SK-N-SH (cell line): Measurements from ENCODE around the gene PRKACA. TPM values are rescaled to one million over a fixed set of nuclear protein-coding genes. Genes with fewer than 3 reads are reported as not detected.

Source experiments
- CTCF ChIA-PET: fragments of 300-600, 350-600 bp; formaldehyde crosslinking; extraction: SDS; loops from one replicate; lab custom pipeline; 2021; lab: Yijun Ruan, JAX
- POLR2A ChIA-PET: fragments of 350-600 bp; sonication (Branson Sonifier 250); formaldehyde crosslinking; extraction: SDS; loops from one replicate; lab custom pipeline; 2020; ENCODE audit warnings: antibody characterized with exemption, inconsistent platforms; lab: Yijun Ruan, JAX
- DNase-seq: peaks from one replicate; pipeline ENCODE4 v3.0.0; 2012
- H2AFZ ChIP-seq: fragments of 200-600 bp; sonication (generic); 2 replicates; pipeline ENCODE4 v1.8.1; 2016; ENCODE audit warnings: antibody characterized with exemption, mild to moderate bottlenecking, low read depth
- H3F3A ChIP-seq: fragments of 200-600 bp; sonication (generic); replicated peaks from 2 replicates; pipeline ENCODE3; 2016; ENCODE audit warnings: antibody characterized with exemption, mild to moderate bottlenecking; ENCODE audit not compliant: insufficient read depth
- H3K27ac ChIP-seq, 2 experiments: fragments of 200-500 bp in 1 of 2; fragments of 200-600 bp in 1 of 2; sonication (Bioruptor generic) in 1 of 2; sonication (generic), shearing (Covaris generic) in 1 of 2; 2 replicates each; pipeline versions ENCODE4 v1.5.1 to v1.6.1; 2014 to 2016; ENCODE audit warnings: low read depth in 2 of 2, inconsistent platforms in 1 of 2, low read length in 1 of 2, mild to moderate bottlenecking in 1 of 2, mixed read lengths in 1 of 2
- H3K27me3 ChIP-seq: fragments of 200-600 bp; sonication (generic), shearing (Covaris generic); 2 replicates; pipeline ENCODE4 v1.6.1; 2016; ENCODE audit warnings: mixed run types; ENCODE audit not compliant: insufficient read depth
- H3K36me3 ChIP-seq, 2 experiments: fragments of 200-500 bp in 1 of 2; fragments of 200-600 bp in 1 of 2; sonication (Bioruptor generic) in 1 of 2; sonication (generic) in 1 of 2; replicated peaks in 1 of 2; 2 replicates each; pipeline versions ENCODE3 to v1.5.1; 2014 to 2016; ENCODE audit warnings: low read length in 1 of 2, mild to moderate bottlenecking in 1 of 2; ENCODE audit not compliant: insufficient read depth in 2 of 2, control insufficient read depth in 1 of 2
- H3K4me1 ChIP-seq, 2 experiments: fragments of 200-500 bp in 1 of 2; fragments of 200-600 bp in 1 of 2; sonication (Bioruptor generic) in 1 of 2; sonication (generic), shearing (Covaris generic) in 1 of 2; 2 replicates each; pipeline versions ENCODE4 v1.5.1 to v1.6.1; 2014 to 2016; ENCODE audit warnings: low read depth in 1 of 2, low read length in 1 of 2, mixed run types in 1 of 2; ENCODE audit not compliant: insufficient read depth in 2 of 2, control insufficient read depth in 1 of 2
- H3K4me2 ChIP-seq: fragments of 200-600 bp; sonication (generic), shearing (Covaris generic); 2 replicates; pipeline ENCODE4 v1.6.1; 2017; ENCODE audit warnings: mixed run types
- H3K4me3 ChIP-seq, 2 experiments: fragments of 200-500 bp in 1 of 2; fragments of 200-600 bp in 1 of 2; sonication (Bioruptor generic) in 1 of 2; sonication (generic), shearing (Covaris generic) in 1 of 2; 2 replicates each; pipeline versions ENCODE4 v1.5.1 to v1.8.1; 2014 to 2016; ENCODE audit warnings: low read depth in 2 of 2, inconsistent platforms in 1 of 2, low read length in 1 of 2, mild to moderate bottlenecking in 1 of 2, mixed read lengths in 1 of 2, moderate library complexity in 1 of 2
- H3K79me2 ChIP-seq: fragments of 200-600 bp; sonication (generic); 2 replicates; pipeline ENCODE4 v1.8.1; 2017; ENCODE audit warnings: mild to moderate bottlenecking; ENCODE audit not compliant: insufficient read depth
- H3K9ac ChIP-seq: fragments of 200-600 bp; sonication (generic); 2 replicates; pipeline ENCODE4 v1.6.1; 2017; ENCODE audit warnings: mixed run types
- H3K9me2 ChIP-seq: fragments of 200-600 bp; sonication (generic); 2 replicates; pipeline ENCODE4 v1.6.1; 2017; ENCODE audit warnings: mixed run types
- H3K9me3 ChIP-seq: fragments of 200-600 bp; sonication (generic); 2 replicates; pipeline ENCODE4 v1.6.1; 2017; ENCODE audit warnings: mixed run types, mild to moderate bottlenecking, moderate library complexity
- H4K20me1 ChIP-seq: fragments of 200-600 bp; sonication (generic); 2 replicates; pipeline ENCODE4 v1.6.1; 2017; ENCODE audit warnings: mild to moderate bottlenecking, mixed run types; ENCODE audit not compliant: insufficient read depth
- ELF1 ChIP-seq: IDR thresholded peaks from 2 replicates; pipeline ENCODE4 v1.4.0; 2012
- EZH2phosphoT487 ChIP-seq: fragments of 200-600 bp; sonication (generic); IDR thresholded peaks from 2 replicates; pipeline ENCODE4 v1.6.1; 2017; ENCODE audit warnings: low read depth, mixed run types, mild to moderate bottlenecking, antibody characterized with exemption, moderate library complexity, borderline replicate concordance
- FOXM1 ChIP-seq: IDR thresholded peaks from 2 replicates; pipeline ENCODE4 v1.4.0; 2012; ENCODE audit warnings: low read depth, mild to moderate bottlenecking
- GABPA ChIP-seq: IDR thresholded peaks from 2 replicates; pipeline ENCODE4 v1.4.0; 2012; ENCODE audit warnings: low read depth, mild to moderate bottlenecking
- GATA2 ChIP-seq: sonication (generic); formaldehyde crosslinking; IDR thresholded peaks from 2 replicates; pipeline ENCODE4 v1.5.0; 2020; ENCODE audit warnings: mild to moderate bottlenecking, missing genetic modification reagents
- JUND ChIP-seq: IDR thresholded peaks from 2 replicates; pipeline ENCODE4 v1.4.0; 2012
- MEF2A ChIP-seq: IDR thresholded peaks from 2 replicates; pipeline ENCODE4 v1.4.0; 2012; ENCODE audit warnings: low read depth, borderline replicate concordance
- MXI1 ChIP-seq: IDR thresholded peaks from 2 replicates; pipeline ENCODE4 v1.6.1; 2012; ENCODE audit warnings: mild to moderate bottlenecking, low read depth, low read length, improper control_type of control experiment
- NFIC ChIP-seq: IDR thresholded peaks from 2 replicates; pipeline ENCODE4 v1.4.0; 2012; ENCODE audit warnings: borderline replicate concordance
- NRF1 ChIP-seq: IDR thresholded peaks from 2 replicates; pipeline ENCODE4 v1.6.1; 2012; ENCODE audit warnings: low read depth, mild to moderate bottlenecking, low read length
- POLR2AphosphoS5 ChIP-seq: IDR thresholded peaks from 2 replicates; pipeline ENCODE4 v1.6.1; 2012; ENCODE audit warnings: low read depth, low read length
- SIN3A ChIP-seq: IDR thresholded peaks from 2 replicates; pipeline ENCODE4 v1.6.1; 2012; ENCODE audit warnings: low read depth, mild to moderate bottlenecking, low read length, moderate library complexity, borderline replicate concordance
- SMC3 ChIP-seq: IDR thresholded peaks from 2 replicates; pipeline ENCODE4 v1.6.1; 2012; ENCODE audit warnings: low read depth, low read length, improper control_type of control experiment
- TAF1 ChIP-seq: IDR thresholded peaks from 2 replicates; pipeline ENCODE4 v1.6.1; 2012; ENCODE audit warnings: low read depth, mild to moderate bottlenecking, low read length, moderate library complexity, borderline replicate concordance
- WGBS: methylation state at CpG from one replicate; pipeline ENCODE4 v1.1.6; 2017; ENCODE audit warnings: low lambda C conversion rate; 5-methylcytosine and 5-hydroxymethylcytosine counted together
- polyA plus RNA-seq, 3 experiments: library from polyadenylated mRNA; depleted of rRNA; stranded (reverse); fragments of >200 nt; gene quantifications; 2 replicates each; pipeline ENCODE4 v1.2.3, GENCODE V29; 2012
- TF ChIP-seq, protein P1 (sequence below): IDR thresholded peaks from 2 replicates; pipeline ENCODE4 v1.4.0; 2012; ENCODE audit warnings: low read depth, borderline replicate concordance
- TF ChIP-seq, protein P2 (sequence below): fragments of 150-350 bp; IDR thresholded peaks from 2 replicates; pipeline ENCODE4 v1.6.1; 2016; ENCODE audit warnings: mild to moderate bottlenecking, low read depth, low read length
- TF ChIP-seq, protein P3 (sequence below): fragments of 150-350 bp; IDR thresholded peaks from 2 replicates; pipeline ENCODE4 v1.6.1; 2017; ENCODE audit warnings: antibody characterized with exemption, low read length, low read depth, borderline replicate concordance
- TF ChIP-seq, protein P4 (sequence below): fragments of 200-600 bp; sonication (generic); IDR thresholded peaks from 2 replicates; pipeline ENCODE4 v1.6.1; 2017; ENCODE audit warnings: antibody characterized with exemption, mild to moderate bottlenecking, moderate library complexity
- TF ChIP-seq, protein P5 (sequence below): IDR thresholded peaks from 2 replicates; pipeline ENCODE4 v1.4.0; 2012; ENCODE audit warnings: low read depth, borderline replicate concordance
- TF ChIP-seq, protein P6 (sequence below): IDR thresholded peaks from 2 replicates; pipeline ENCODE4 v1.6.1; 2012; ENCODE audit warnings: mild to moderate bottlenecking, low read depth, low read length, moderate library complexity

PRKACA gene
- polyA plus RNA-seq, 1 of the 3 experiments (the other 2 are of a cell fraction) = 48.4 TPM

DNA sequence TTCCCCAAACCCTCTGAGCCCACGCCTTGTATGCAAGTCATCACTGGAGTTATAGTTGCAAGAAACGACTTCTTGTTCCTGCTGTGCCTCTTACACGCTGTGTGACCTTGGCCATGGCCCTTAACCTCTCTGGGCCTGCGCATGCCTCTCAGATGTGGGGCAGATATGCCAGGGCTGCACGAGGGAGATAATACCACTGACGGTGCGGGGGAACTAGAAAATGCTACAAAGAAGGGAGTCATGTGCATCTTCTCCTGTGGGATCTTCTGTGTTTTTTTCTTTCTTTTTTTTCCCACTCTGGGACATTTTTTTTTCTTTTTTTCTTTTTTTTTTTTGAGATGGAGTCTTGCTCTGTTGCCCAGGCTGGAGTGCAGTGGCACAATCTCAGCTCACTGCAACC lies 22.7 kb downstream of the PRKACA start:
- Histone ChIP-seq H3K4me2 (no peak overlapping the region), H3K9me3 (peaks cover 8% of the 10 kb centered on the region; the same call in 1 of the 2 replicates), H3K79me2 (no peaks in the 10 kb centered on the region), H3K9me2 (no peaks in the 10 kb centered on the region), H3K36me3 (peaks cover 4 to 10% of the 10 kb centered on the region in 2 experiments), H2AFZ (no peak overlapping the region), H3K4me1 (peaks cover 0 to 5% of the 10 kb centered on the region in 2 experiments; a peak in 1 of 4 replicates), H3K27ac (no peak overlapping the region), H3K9ac (no peak overlapping the region), H3K27me3 (no peaks in the 10 kb centered on the region), H3F3A (peaks cover 9% of the 10 kb centered on the region), H4K20me1 (no peaks in the 10 kb centered on the region), H3K4me3 (no peak overlapping the region)
- DNase-seq = no peak
- WGBS = 93% methylated on average over 7 of the region's 7 CpGs
- ChIA-PET POLR2A (interaction anchor here (0.9 kb wide), 1 partner anchor 42 kb away, joined by 4 read pairs; the partner anchor contains the start of gene ASF1B), CTCF (interaction anchor here (0.9 to 1.5 kb wide), 2 partner anchors 19 to 47 kb away, joined by 3 read pairs; no protein-coding TSS in a partner anchor)
- TF ChIP-seq, protein P1, sequence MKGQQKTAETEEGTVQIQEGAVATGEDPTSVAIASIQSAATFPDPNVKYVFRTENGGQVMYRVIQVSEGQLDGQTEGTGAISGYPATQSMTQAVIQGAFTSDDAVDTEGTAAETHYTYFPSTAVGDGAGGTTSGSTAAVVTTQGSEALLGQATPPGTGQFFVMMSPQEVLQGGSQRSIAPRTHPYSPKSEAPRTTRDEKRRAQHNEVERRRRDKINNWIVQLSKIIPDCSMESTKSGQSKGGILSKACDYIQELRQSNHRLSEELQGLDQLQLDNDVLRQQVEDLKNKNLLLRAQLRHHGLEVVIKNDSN = no peak
- TF ChIP-seq TAF1 (no peak), GATA2 (CRISPR knock-in tag) (no peak), GABPA (no peak), SIN3A (no peak), ELF1 (no peak), FOXM1 (no peak), NFIC (no peak), SMC3 (no peak), JUND (no peak), NRF1 (no peak), EZH2phosphoT487 (no peak), MXI1 (no peak), MEF2A (no peak), POLR2AphosphoS5 (no peak)
- TF ChIP-seq, protein P2, sequence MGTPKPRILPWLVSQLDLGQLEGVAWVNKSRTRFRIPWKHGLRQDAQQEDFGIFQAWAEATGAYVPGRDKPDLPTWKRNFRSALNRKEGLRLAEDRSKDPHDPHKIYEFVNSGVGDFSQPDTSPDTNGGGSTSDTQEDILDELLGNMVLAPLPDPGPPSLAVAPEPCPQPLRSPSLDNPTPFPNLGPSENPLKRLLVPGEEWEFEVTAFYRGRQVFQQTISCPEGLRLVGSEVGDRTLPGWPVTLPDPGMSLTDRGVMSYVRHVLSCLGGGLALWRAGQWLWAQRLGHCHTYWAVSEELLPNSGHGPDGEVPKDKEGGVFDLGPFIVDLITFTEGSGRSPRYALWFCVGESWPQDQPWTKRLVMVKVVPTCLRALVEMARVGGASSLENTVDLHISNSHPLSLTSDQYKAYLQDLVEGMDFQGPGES = no peak
- TF ChIP-seq, protein P3, sequence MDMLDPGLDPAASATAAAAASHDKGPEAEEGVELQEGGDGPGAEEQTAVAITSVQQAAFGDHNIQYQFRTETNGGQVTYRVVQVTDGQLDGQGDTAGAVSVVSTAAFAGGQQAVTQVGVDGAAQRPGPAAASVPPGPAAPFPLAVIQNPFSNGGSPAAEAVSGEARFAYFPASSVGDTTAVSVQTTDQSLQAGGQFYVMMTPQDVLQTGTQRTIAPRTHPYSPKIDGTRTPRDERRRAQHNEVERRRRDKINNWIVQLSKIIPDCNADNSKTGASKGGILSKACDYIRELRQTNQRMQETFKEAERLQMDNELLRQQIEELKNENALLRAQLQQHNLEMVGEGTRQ = no peak
- TF ChIP-seq, protein P4, sequence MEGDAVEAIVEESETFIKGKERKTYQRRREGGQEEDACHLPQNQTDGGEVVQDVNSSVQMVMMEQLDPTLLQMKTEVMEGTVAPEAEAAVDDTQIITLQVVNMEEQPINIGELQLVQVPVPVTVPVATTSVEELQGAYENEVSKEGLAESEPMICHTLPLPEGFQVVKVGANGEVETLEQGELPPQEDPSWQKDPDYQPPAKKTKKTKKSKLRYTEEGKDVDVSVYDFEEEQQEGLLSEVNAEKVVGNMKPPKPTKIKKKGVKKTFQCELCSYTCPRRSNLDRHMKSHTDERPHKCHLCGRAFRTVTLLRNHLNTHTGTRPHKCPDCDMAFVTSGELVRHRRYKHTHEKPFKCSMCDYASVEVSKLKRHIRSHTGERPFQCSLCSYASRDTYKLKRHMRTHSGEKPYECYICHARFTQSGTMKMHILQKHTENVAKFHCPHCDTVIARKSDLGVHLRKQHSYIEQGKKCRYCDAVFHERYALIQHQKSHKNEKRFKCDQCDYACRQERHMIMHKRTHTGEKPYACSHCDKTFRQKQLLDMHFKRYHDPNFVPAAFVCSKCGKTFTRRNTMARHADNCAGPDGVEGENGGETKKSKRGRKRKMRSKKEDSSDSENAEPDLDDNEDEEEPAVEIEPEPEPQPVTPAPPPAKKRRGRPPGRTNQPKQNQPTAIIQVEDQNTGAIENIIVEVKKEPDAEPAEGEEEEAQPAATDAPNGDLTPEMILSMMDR = no peak
- TF ChIP-seq, protein P5, sequence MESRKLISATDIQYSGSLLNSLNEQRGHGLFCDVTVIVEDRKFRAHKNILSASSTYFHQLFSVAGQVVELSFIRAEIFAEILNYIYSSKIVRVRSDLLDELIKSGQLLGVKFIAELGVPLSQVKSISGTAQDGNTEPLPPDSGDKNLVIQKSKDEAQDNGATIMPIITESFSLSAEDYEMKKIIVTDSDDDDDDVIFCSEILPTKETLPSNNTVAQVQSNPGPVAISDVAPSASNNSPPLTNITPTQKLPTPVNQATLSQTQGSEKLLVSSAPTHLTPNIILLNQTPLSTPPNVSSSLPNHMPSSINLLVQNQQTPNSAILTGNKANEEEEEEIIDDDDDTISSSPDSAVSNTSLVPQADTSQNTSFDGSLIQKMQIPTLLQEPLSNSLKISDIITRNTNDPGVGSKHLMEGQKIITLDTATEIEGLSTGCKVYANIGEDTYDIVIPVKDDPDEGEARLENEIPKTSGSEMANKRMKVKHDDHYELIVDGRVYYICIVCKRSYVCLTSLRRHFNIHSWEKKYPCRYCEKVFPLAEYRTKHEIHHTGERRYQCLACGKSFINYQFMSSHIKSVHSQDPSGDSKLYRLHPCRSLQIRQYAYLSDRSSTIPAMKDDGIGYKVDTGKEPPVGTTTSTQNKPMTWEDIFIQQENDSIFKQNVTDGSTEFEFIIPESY = no peak
- TF ChIP-seq, protein P6, sequence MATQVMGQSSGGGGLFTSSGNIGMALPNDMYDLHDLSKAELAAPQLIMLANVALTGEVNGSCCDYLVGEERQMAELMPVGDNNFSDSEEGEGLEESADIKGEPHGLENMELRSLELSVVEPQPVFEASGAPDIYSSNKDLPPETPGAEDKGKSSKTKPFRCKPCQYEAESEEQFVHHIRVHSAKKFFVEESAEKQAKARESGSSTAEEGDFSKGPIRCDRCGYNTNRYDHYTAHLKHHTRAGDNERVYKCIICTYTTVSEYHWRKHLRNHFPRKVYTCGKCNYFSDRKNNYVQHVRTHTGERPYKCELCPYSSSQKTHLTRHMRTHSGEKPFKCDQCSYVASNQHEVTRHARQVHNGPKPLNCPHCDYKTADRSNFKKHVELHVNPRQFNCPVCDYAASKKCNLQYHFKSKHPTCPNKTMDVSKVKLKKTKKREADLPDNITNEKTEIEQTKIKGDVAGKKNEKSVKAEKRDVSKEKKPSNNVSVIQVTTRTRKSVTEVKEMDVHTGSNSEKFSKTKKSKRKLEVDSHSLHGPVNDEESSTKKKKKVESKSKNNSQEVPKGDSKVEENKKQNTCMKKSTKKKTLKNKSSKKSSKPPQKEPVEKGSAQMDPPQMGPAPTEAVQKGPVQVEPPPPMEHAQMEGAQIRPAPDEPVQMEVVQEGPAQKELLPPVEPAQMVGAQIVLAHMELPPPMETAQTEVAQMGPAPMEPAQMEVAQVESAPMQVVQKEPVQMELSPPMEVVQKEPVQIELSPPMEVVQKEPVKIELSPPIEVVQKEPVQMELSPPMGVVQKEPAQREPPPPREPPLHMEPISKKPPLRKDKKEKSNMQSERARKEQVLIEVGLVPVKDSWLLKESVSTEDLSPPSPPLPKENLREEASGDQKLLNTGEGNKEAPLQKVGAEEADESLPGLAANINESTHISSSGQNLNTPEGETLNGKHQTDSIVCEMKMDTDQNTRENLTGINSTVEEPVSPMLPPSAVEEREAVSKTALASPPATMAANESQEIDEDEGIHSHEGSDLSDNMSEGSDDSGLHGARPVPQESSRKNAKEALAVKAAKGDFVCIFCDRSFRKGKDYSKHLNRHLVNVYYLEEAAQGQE = no peak
